Osteoblast (primary cell): ENCODE data around the gene SPG7. TPM values are rescaled to one million over a fixed set of nuclear protein-coding genes. Genes with fewer than 3 reads are reported as not detected.

ENCODE experiments used
- DNase-seq: peaks from one replicate; pipeline ENCODE4 v3.0.0; 2011; ENCODE audit warnings: low spot score, mixed read lengths; ENCODE audit not compliant: insufficient read length; ENCODE audit errors: missing footprints
- H2AFZ ChIP-seq: 2 replicates; pipeline ENCODE4 v1.6.0; 2011; ENCODE audit warnings: mild to moderate bottlenecking, low read length
- H3K27ac ChIP-seq: 2 replicates; pipeline ENCODE4 v1.5.1; 2011; ENCODE audit warnings: mild to moderate bottlenecking, low read depth, low read length, moderate library complexity
- H3K27me3 ChIP-seq: 2 replicates; pipeline ENCODE4 v1.6.0; 2012; ENCODE audit warnings: mild to moderate bottlenecking, control low read depth, inconsistent platforms, low read length, moderate library complexity; ENCODE audit not compliant: insufficient read depth
- H3K36me3 ChIP-seq: 2 replicates; pipeline ENCODE4 v1.5.1; 2011; ENCODE audit warnings: mild to moderate bottlenecking, low read length, control low read depth, moderate library complexity; ENCODE audit not compliant: insufficient read depth
- H3K4me1 ChIP-seq: 2 replicates; pipeline ENCODE4 v1.5.1; 2011; ENCODE audit warnings: mild to moderate bottlenecking, low read length, control low read depth, moderate library complexity; ENCODE audit not compliant: insufficient read depth
- H3K4me2 ChIP-seq: 2 replicates; pipeline ENCODE4 v1.6.0; 2011; ENCODE audit warnings: mild to moderate bottlenecking, low read length; ENCODE audit not compliant: insufficient read depth
- H3K4me3 ChIP-seq: fragments of 200-600 bp; sonication (generic); 3 replicates; pipeline ENCODE4 v1.5.1; 2012; ENCODE audit warnings: mild to moderate bottlenecking, low read length, inconsistent platforms; ENCODE audit not compliant: insufficient read depth
- H3K79me2 ChIP-seq: 2 replicates; pipeline ENCODE4 v1.6.0; 2012; ENCODE audit warnings: mild to moderate bottlenecking, low read length, control low read depth, inconsistent platforms; ENCODE audit not compliant: insufficient read depth
- H3K9me3 ChIP-seq: 2 replicates; pipeline ENCODE4 v1.5.1; 2011; ENCODE audit warnings: low read depth, low read length, control low read depth
- H4K20me1 ChIP-seq: 2 replicates; pipeline ENCODE4 v1.6.0; 2012; ENCODE audit warnings: mild to moderate bottlenecking, low read length, control low read depth; ENCODE audit not compliant: insufficient read depth
- CTCF ChIP-seq: IDR thresholded peaks from 2 replicates; pipeline ENCODE4 v1.5.1; 2011; ENCODE audit warnings: mild to moderate bottlenecking, low read depth, low read length, moderate library complexity; ENCODE audit errors: extremely low read depth
- total RNA-seq: library from RNA; depleted of rRNA; stranded (reverse); fragments of >200 nt; gene quantifications from 2 replicates; pipeline ENCODE4 v1.2.3, GENCODE V29; 2012

Gene SPG7
- total RNA-seq, 1 donor = 85.8 TPM

- peak overlapping the region; percentile 94 for H3K27ac ChIP-seq
- H3K4me3 ChIP-seq = peak overlapping the region; percentile 95
- H2AFZ ChIP-seq = peak overlapping the region; percentile 88
- peaks cover 40% of the 10 kb centered on the region for H3K4me1 ChIP-seq
- H3K4me2 ChIP-seq = peak overlapping the region; percentile 96
- peaks cover 5% of the 10 kb centered on the region for H3K36me3 ChIP-seq
- peaks cover 23% of the 10 kb centered on the region for H4K20me1 ChIP-seq
- H3K9me3 ChIP-seq = no peaks in the 10 kb centered on the region
- TF ChIP-seq CTCF = peak; percentile 32
- H3K27me3 ChIP-seq = no peaks in the 10 kb centered on the region
- peak; percentile 87 for DNase-seq
- peaks cover 53% of the 10 kb centered on the region for H3K79me2 ChIP-seq
Measured at GRCh38 chr16:89491238-89491869, 16.8 kb upstream of the SPG7 start.

GRCh38 chr16:89491974-89492687 lies 16.1 kb upstream of the SPG7 start:
- no peak overlapping the region for H2AFZ ChIP-seq
- no peak for TF ChIP-seq CTCF
- H3K9me3 ChIP-seq = no peaks in the 10 kb centered on the region
- H3K36me3 ChIP-seq = peaks cover 3% of the 10 kb centered on the region
- H3K27me3 ChIP-seq = no peaks in the 10 kb centered on the region
- no peak for DNase-seq
- H3K4me2 ChIP-seq = peak overlapping the region; percentile 96
- peak overlapping the region; percentile 94 for H3K27ac ChIP-seq
- peaks cover 37% of the 10 kb centered on the region for H3K4me1 ChIP-seq
- peak overlapping the region; percentile 95 for H3K4me3 ChIP-seq
- H3K79me2 ChIP-seq = peaks cover 45% of the 10 kb centered on the region
- peaks cover 18% of the 10 kb centered on the region for H4K20me1 ChIP-seq

- no peak for TF ChIP-seq CTCF
- no peak for DNase-seq
- no peak overlapping the region for H3K27ac ChIP-seq
Measured at GRCh38 chr16:89493776-89494175, 14.4 kb upstream of the SPG7 start.

GRCh38 chr16:89495121-89495520 lies 13.1 kb upstream of the SPG7 start:
- Histone ChIP-seq H3K4me1 (peaks cover 24% of the 10 kb centered on the region), H3K79me2 (peaks cover 23% of the 10 kb centered on the region), H3K27ac (peak overlapping the region; percentile 78), H4K20me1 (peaks cover 2% of the 10 kb centered on the region), H3K9me3 (no peaks in the 10 kb centered on the region), H2AFZ (no peak overlapping the region), H3K27me3 (no peaks in the 10 kb centered on the region), H3K4me2 (peak overlapping the region; percentile 24), H3K4me3 (no peak overlapping the region), H3K36me3 (peaks cover 3% of the 10 kb centered on the region)
- TF ChIP-seq CTCF = no peak
- peak; percentile 95 for DNase-seq

More at GRCh38 chr16:89493776-89494175, 14.4 kb upstream of the SPG7 start:
- H3K36me3 ChIP-seq = peaks cover 3% of the 10 kb centered on the region
- peaks cover 2% of the 10 kb centered on the region for H4K20me1 ChIP-seq
- H3K9me3 ChIP-seq = no peaks in the 10 kb centered on the region
- no peak overlapping the region for H3K4me2 ChIP-seq
- no peak overlapping the region for H2AFZ ChIP-seq
- H3K4me3 ChIP-seq = no peak overlapping the region
- H3K4me1 ChIP-seq = peaks cover 26% of the 10 kb centered on the region
- H3K79me2 ChIP-seq = peaks cover 29% of the 10 kb centered on the region
- no peaks in the 10 kb centered on the region for H3K27me3 ChIP-seq
